Naive thymus-derived CD4-positive, alpha-beta T cell (primary cell): ENCODE data around the gene AR. TPM values are rescaled to one million over a fixed set of nuclear protein-coding genes. Genes with fewer than 3 reads are reported as not detected.

Experiments
- ATAC-seq: fragments of 150-1000 bp; cut with Tn5 transposase; 2 replicates; pipeline ENCODE4 v1.10.0; 2021; ENCODE audit warnings: mild to moderate bottlenecking, moderate library complexity
- CTCF ChIA-PET: fragments of 350-600 bp; sonication (Branson Sonifier 250); formaldehyde crosslinking; loops from one replicate; lab custom pipeline; 2021; ENCODE audit warnings: antibody characterized with exemption; lab: Charles Lee
- POLR2A ChIA-PET: fragments of 350-600 bp; sonication (Branson Sonifier 250); formaldehyde crosslinking; loops from one replicate; lab custom pipeline; 2021; ENCODE audit warnings: antibody characterized with exemption, inconsistent platforms; lab: Charles Lee
- DNase-seq, 9 donors: peaks; one replicate each; pipeline versions ENCODE4 v3.0.0 to v3.0.0-alpha.2; 2020 to 2022; ENCODE audit warnings: mixed read lengths in 1 of 9
- H3K27ac ChIP-seq: one replicate; pipeline ENCODE4 v1.7.0; 2013; ENCODE audit warnings: mild to moderate bottlenecking, low read depth, low read length, moderate library complexity
- H3K27me3 ChIP-seq, 2 donors: one replicate each; pipeline ENCODE4 v1.7.0; 2013; ENCODE audit warnings: low read length in 2 of 2, mild to moderate bottlenecking in 2 of 2, moderate library complexity in 2 of 2; ENCODE audit not compliant: control insufficient read depth in 2 of 2, insufficient read depth in 2 of 2
- H3K36me3 ChIP-seq, 3 experiments: 1 replicate in 2 of 3; 2 replicates in 1 of 3; pipeline ENCODE4 v1.7.0; 2013; ENCODE audit warnings: low read length in 3 of 3, mild to moderate bottlenecking in 3 of 3, moderate library complexity in 1 of 3; ENCODE audit not compliant: insufficient read depth in 3 of 3, control insufficient read depth in 2 of 3
- H3K4me1 ChIP-seq, 2 donors: one replicate each; pipeline ENCODE4 v1.7.0; 2013; ENCODE audit warnings: low read length in 2 of 2, mild to moderate bottlenecking in 2 of 2, moderate library complexity in 1 of 2; ENCODE audit not compliant: control insufficient read depth in 2 of 2, insufficient read depth in 2 of 2
- H3K4me3 ChIP-seq: 2 replicates; pipeline ENCODE4 v1.7.0; 2013; ENCODE audit warnings: mild to moderate bottlenecking, low read length
- H3K9me3 ChIP-seq, 3 experiments: 1 replicate in 2 of 3; 2 replicates in 1 of 3; pipeline ENCODE4 v1.7.0; 2013; ENCODE audit warnings: low read length in 3 of 3; ENCODE audit not compliant: control insufficient read depth in 2 of 3
- H3K27ac Mint-ChIP-seq, 9 donors: one replicate each; pipeline ENCODE4 v1.8.0; 2020 to 2022; ENCODE audit warnings: mixed read lengths in 9 of 9, mild to moderate bottlenecking in 8 of 9, moderate library complexity in 5 of 9, inconsistent platforms in 2 of 9
- H3K27me3 Mint-ChIP-seq, 5 donors: one replicate each; pipeline ENCODE4 v1.8.0; 2021 to 2022; ENCODE audit warnings: mixed read lengths in 5 of 5, mild to moderate bottlenecking in 1 of 5
- H3K36me3 Mint-ChIP-seq, 5 donors: one replicate each; pipeline ENCODE4 v1.8.0; 2020 to 2022; ENCODE audit warnings: mixed read lengths in 5 of 5, mild to moderate bottlenecking in 3 of 5, inconsistent platforms in 1 of 5
- H3K4me1 Mint-ChIP-seq, 7 donors: one replicate each; pipeline ENCODE4 v1.8.0; 2020 to 2022; ENCODE audit warnings: mixed read lengths in 7 of 7, mild to moderate bottlenecking in 3 of 7, inconsistent platforms in 1 of 7
- H3K4me3 Mint-ChIP-seq, 10 donors: one replicate each; pipeline ENCODE4 v1.8.0; 2020 to 2022; ENCODE audit warnings: mild to moderate bottlenecking in 10 of 10, mixed read lengths in 10 of 10, moderate library complexity in 6 of 10, inconsistent platforms in 2 of 10
- H3K9me3 Mint-ChIP-seq, 11 donors: one replicate each; pipeline ENCODE4 v1.8.0; 2020 to 2022; ENCODE audit warnings: mixed read lengths in 11 of 11, mild to moderate bottlenecking in 4 of 11, inconsistent platforms in 1 of 11, moderate library complexity in 1 of 11
- intact Hi-C, 2 donors: fragments of 100-400 bp; cut with micrococcal nuclease; formaldehyde crosslinking; loops; one replicate each; pipeline ENCODE4 v1.15.1; 2023
- polyA plus RNA-seq, 2 donors: library from polyadenylated mRNA; unstranded; fragments of 300-500 nt; fragmentation: Illumina TruSeq; gene quantifications; one replicate each; pipeline ENCODE4 v1.2.3, GENCODE V29; 2021
- total RNA-seq, 6 experiments: library from RNA in 5 of 6; stranded (reverse) in 5 of 6; gene quantifications; 1 replicate in 5 of 6; 2 replicates in 1 of 6; pipeline ENCODE4 v1.2.3 and lab custom pipeline; 2021 to 2026

Gene AR
- total and polyA plus RNA-seq, 7 experiments from 2014 or later = 0.03 to 0.39 (median 0.15) TPM; not detected in 4

- no peak overlapping the region for H3K27ac ChIP-seq
- no peak overlapping the region for H3K4me3 ChIP-seq
- intact Hi-C loops = no loop called here
- H3K4me1 ChIP-seq = no peaks in the 10 kb centered on the region
- no peak for ATAC-seq
- H3K9me3 Mint-ChIP-seq = peaks cover 0 to 8% (median 0%) of the 10 kb centered on the region in 11 donors
- CTCF ChIA-PET = no interaction called here
- POLR2A ChIA-PET = no interaction called here
- H3K27me3 Mint-ChIP-seq = no peaks in the 10 kb centered on the region
- no peaks in the 10 kb centered on the region for H3K36me3 Mint-ChIP-seq
- no peak overlapping the region for H3K4me3 Mint-ChIP-seq
- H3K4me1 Mint-ChIP-seq = no peaks in the 10 kb centered on the region
- no peaks in the 10 kb centered on the region for H3K36me3 ChIP-seq
- no peak for DNase-seq
- H3K27ac Mint-ChIP-seq = no peak overlapping the region
- no peaks in the 10 kb centered on the region for H3K9me3 ChIP-seq
- H3K27me3 ChIP-seq = no peaks in the 10 kb centered on the region
Measured at GRCh38 chrX:67759018-67759417, 215.2 kb downstream of the AR start.

GRCh38 chrX:67777148-67777547 is 233.3 kb downstream of the AR start:
- peaks cover 0 to 12% (median 5%) of the 10 kb centered on the region in 11 donors for H3K9me3 Mint-ChIP-seq
- no peak overlapping the region for H3K4me3 Mint-ChIP-seq
- Histone ChIP-seq H3K9me3 (no peaks in the 10 kb centered on the region), H3K27ac (no peak overlapping the region), H3K36me3 (no peaks in the 10 kb centered on the region), H3K4me1 (no peaks in the 10 kb centered on the region), H3K27me3 (no peaks in the 10 kb centered on the region), H3K4me3 (no peak overlapping the region)
- ChIA-PET POLR2A (no interaction called here), CTCF (no interaction called here)
- intact Hi-C loops = no loop called here
- ATAC-seq = no peak
- DNase-seq = no peak
- no peak overlapping the region for H3K27ac Mint-ChIP-seq
- H3K27me3 Mint-ChIP-seq = no peaks in the 10 kb centered on the region
- no peaks in the 10 kb centered on the region for H3K4me1 Mint-ChIP-seq
- H3K36me3 Mint-ChIP-seq = no peaks in the 10 kb centered on the region

- H3K4me1 Mint-ChIP-seq = no peaks in the 10 kb centered on the region
- H3K27me3 ChIP-seq = no peaks in the 10 kb centered on the region
- no peaks in the 10 kb centered on the region for H3K36me3 ChIP-seq
- ATAC-seq (no peak), DNase-seq (no peak)
- CTCF ChIA-PET = interaction anchor here (0.7 kb wide), 1 partner anchor 9 kb away, joined by 3 read pairs; no protein-coding TSS in a partner anchor
- H3K4me1 ChIP-seq = no peaks in the 10 kb centered on the region
- no peaks in the 10 kb centered on the region for H3K27me3 Mint-ChIP-seq
- H3K36me3 Mint-ChIP-seq = no peaks in the 10 kb centered on the region
- H3K4me3 ChIP-seq = no peak overlapping the region
- no peak overlapping the region for H3K4me3 Mint-ChIP-seq
- no peaks in the 10 kb centered on the region for H3K9me3 ChIP-seq
- intact Hi-C loops = no loop called here
- H3K9me3 Mint-ChIP-seq = peaks cover 0 to 2% (median 0%) of the 10 kb centered on the region in 11 donors
- H3K27ac Mint-ChIP-seq = no peak overlapping the region
- no peak overlapping the region for H3K27ac ChIP-seq
- POLR2A ChIA-PET = no interaction called here
Measured at GRCh38 chrX:67779099-67779498, 235.3 kb downstream of the AR start.
